K562 (cell line): ENCODE results near the gene ANKRD34A. TPM values are rescaled to one million over a fixed set of nuclear protein-coding genes. Genes with fewer than 3 reads are reported as not detected.

ENCODE experiments used
- AFF1 ChIP-seq, 2 experiments: fragments of 450-650 bp; IDR thresholded peaks; 2 replicates each; pipeline ENCODE4 v1.6.1; 2018; ENCODE audit warnings: mild to moderate bottlenecking in 2 of 2, low read depth in 1 of 2; ENCODE audit not compliant: partially characterized antibody in 2 of 2
- BHLHE40 ChIP-seq: IDR thresholded peaks from 2 replicates; pipeline ENCODE4 v1.6.1; 2011; ENCODE audit warnings: low read length, improper control_type of control experiment
- COPS2 ChIP-seq: fragments of 450-650 bp; conservative IDR thresholded peaks from 2 replicates; pipeline ENCODE4 v1.6.1; 2016; ENCODE audit warnings: mild to moderate bottlenecking, moderate library complexity
- NCOR1 ChIP-seq: fragments of 450-650 bp; IDR thresholded peaks from 2 replicates; pipeline ENCODE4 v1.6.1; 2016; ENCODE audit warnings: mild to moderate bottlenecking, moderate library complexity
- POLR3A ChIP-seq: IDR thresholded peaks from 2 replicates; pipeline ENCODE4 v1.6.1; 2011; ENCODE audit warnings: borderline replicate concordance, mild to moderate bottlenecking, moderate library complexity; ENCODE audit not compliant: insufficient read length, insufficient read depth; ENCODE audit errors: extremely low read depth
- PTTG1 ChIP-seq: fragments of 450-650 bp; IDR thresholded peaks from 2 replicates; pipeline ENCODE4 v1.6.1; 2016; ENCODE audit warnings: low read depth, mild to moderate bottlenecking, missing genetic modification characterization, missing compliant biosample characterization
- SMAD1 ChIP-seq: fragments of 150-350 bp; IDR thresholded peaks from 2 replicates; pipeline ENCODE4 v1.6.1; 2014; ENCODE audit warnings: low read length, low read depth; ENCODE audit not compliant: partially characterized antibody
- SMC3 ChIP-seq: conservative IDR thresholded peaks from 2 replicates; pipeline ENCODE4 v1.6.1; 2011; ENCODE audit warnings: low read depth, low read length, improper control_type of control experiment; ENCODE audit not compliant: insufficient read depth
- TEAD2 ChIP-seq: fragments of 450-650 bp; IDR thresholded peaks from 2 replicates; pipeline ENCODE4 v1.6.1; 2016; ENCODE audit warnings: missing genetic modification characterization, control low read depth, missing compliant biosample characterization
- TRIM25 ChIP-seq: fragments of 450-650 bp; IDR thresholded peaks from 2 replicates; pipeline ENCODE4 v1.7.0; 2016; ENCODE audit warnings: borderline replicate concordance
- TSC22D4 ChIP-seq: fragments of 450-650 bp; IDR thresholded peaks from 2 replicates; pipeline ENCODE4 v1.6.1; 2016; ENCODE audit warnings: missing genetic modification characterization, missing biosample characterization, control low read depth
- VEZF1 ChIP-seq: fragments of 200-800 bp; sonication (Bioruptor generic); IDR thresholded peaks from 2 replicates; pipeline ENCODE4 v1.6.1; 2017; ENCODE audit warnings: missing genetic modification characterization, missing compliant biosample characterization
- ZMIZ1 ChIP-seq, 2 experiments: fragments of 150-350 bp in 1 of 2; IDR thresholded peaks; 2 replicates each; pipeline ENCODE4 v1.6.1; 2012 to 2016; ENCODE audit warnings: low read depth in 2 of 2, low read length in 2 of 2, mild to moderate bottlenecking in 1 of 2, moderate library complexity in 1 of 2
- ZNF263 ChIP-seq: sonication (generic); formaldehyde crosslinking; IDR thresholded peaks from 2 replicates; pipeline ENCODE4 v1.8.0; 2022; ENCODE audit warnings: mild to moderate bottlenecking, missing genetic modification reagents, borderline replicate concordance
- ZNF41 ChIP-seq: fragments of 250-450 bp; sonication (Bioruptor Pico); conservative IDR thresholded peaks from 2 replicates; pipeline ENCODE4 v1.4.0; 2020; ENCODE audit warnings: mild to moderate bottlenecking
- polyA plus RNA-seq, 8 experiments: library from polyadenylated mRNA; depleted of rRNA in 4 of 8; stranded (reverse) in 5 of 8; unstranded in 3 of 8; fragments of >200 nt; fragmentation: Nextera tagmentation in 2 of 8; fragmentation: Illumina TruSeq in 1 of 8; extraction: Ambion mirVana in 2 of 8; extraction: Trizol in 1 of 8; gene quantifications; 2 replicates each; pipeline versions ENCODE4 v1.2.1 to v1.2.3, GENCODE V29; 2011 to 2014; ENCODE audit warnings: inconsistent platforms in 1 of 8, missing spikeins in 1 of 8
- total RNA-seq, 7 experiments: library from RNA; depleted of rRNA in 6 of 7; stranded (reverse); fragments of >200 nt in 6 of 7; fragmentation: Illumina TruSeq in 2 of 7; extraction: Trizol in 2 of 7; gene quantifications; 2 replicates each; pipeline versions ENCODE4 v1.2.1 to v1.2.3, GENCODE V29; 2011 to 2021; ENCODE audit warnings: low replicate concordance in 1 of 7

ANKRD34A gene
- total and polyA plus RNA-seq, 9 of the 15 experiments (the other 6 are each of a cell fraction or from before 2014, with no cell fraction given), result 0.06 to 1.6 (median 0.43) TPM

- TF ChIP-seq SMAD1, result no peak
- TF ChIP-seq PTTG1, result 0 out of 2 replicates have a peak, but pooled peaks have one; percentile 46
- TF ChIP-seq ZNF263 (CRISPR knock-in tag), result peak; percentile 36; the same call in 1 of the 2 replicates
- no peak for TF ChIP-seq SMC3
- peak; percentile 50 to 81 for TF ChIP-seq AFF1 (IDR thresholded peaks at IDR 0.05; ENCODE audit: low read depth in 1 of 2, partially characterized antibody in 2 of 2)
- TF ChIP-seq COPS2, result no peak
- peak; percentile 86 for TF ChIP-seq VEZF1 (CRISPR knock-in tag)
- TF ChIP-seq TEAD2 (tag), result 0 out of 2 replicates have a peak, but pooled peaks have one; percentile 16
- TF ChIP-seq POLR3A, result no peak
- TF ChIP-seq TRIM25, result no peak
- TF ChIP-seq ZMIZ1 (IDR thresholded peaks at IDR 0.05; ENCODE audit: low read depth in 2 of 2, low read length in 2 of 2), result no peak
- TF ChIP-seq TSC22D4 (tag), result no peak
- TF ChIP-seq NCOR1, result peak; percentile 72
- no peak for TF ChIP-seq ZNF41 (CRISPR knock-in tag)
- TF ChIP-seq BHLHE40, result peak; percentile 67
These were observed 14.7 kb upstream of the ANKRD34A start (continued) for GRCh38 chr1:145978854-145979745.
